HCT116 (cell line): ENCODE results near the gene EIPR1. TPM values are rescaled to one million over a fixed set of nuclear protein-coding genes. Genes with fewer than 3 reads are reported as not detected.

Experiments
- ATAC-seq: fragments of 200-7000 bp; cut with Tn5 transposase; 2 replicates; pipeline ENCODE4 v1.9.1; 2020; ENCODE audit warnings: mild to moderate bottlenecking, moderate library complexity
- BruUV-seq: library from RNA; stranded (reverse); fragments of 400-500 nt; replicated peaks from 2 replicates; lab custom pipeline; 2021; lab: Mats Ljungman, UMichigan
- CTCF ChIA-PET: fragments of 300-600 bp; sonication (Branson Sonifier 250); formaldehyde crosslinking; loops from one replicate; lab custom pipeline; 2021; ENCODE audit warnings: antibody characterized with exemption; lab: Charles Lee
- POLR2A ChIA-PET: fragments of 300-600, 350-600 bp; sonication (Branson Sonifier 250); formaldehyde crosslinking; loops from one replicate; lab custom pipeline; 2021; ENCODE audit warnings: antibody characterized with exemption; lab: Charles Lee
- RAD21 ChIA-PET, 2 experiments: fragments of 300-600 bp; sonication (Branson Sonifier 250); formaldehyde crosslinking; loops; one replicate each; lab custom pipeline; 2023; ENCODE audit warnings: low total read pairs in 2 of 2; ENCODE audit not compliant: uncharacterized antibody in 2 of 2, unreplicated experiment in 2 of 2, low non-redundant PET in 1 of 2; lab: Charles Lee
- DNase-seq: peaks from one replicate; pipeline ENCODE4 v3.0.0-alpha.2; 2010; ENCODE audit warnings: low read depth, low spot score
- H2AFZ ChIP-seq: fragments of 200-600 bp; shearing (Covaris generic), sonication (generic); 2 replicates; pipeline ENCODE4 v1.6.1; 2017; ENCODE audit warnings: low read depth, mixed run types, mixed read lengths, antibody characterized with exemption, low read length; ENCODE audit not compliant: poor library complexity, severe bottlenecking
- H3K27ac ChIP-seq: 2 replicates; pipeline ENCODE4 v1.5.1; 2012; ENCODE audit warnings: low read depth, low read length
- H3K27me3 ChIP-seq: fragments of 200-600 bp; sonication (generic); 2 replicates; pipeline ENCODE4 v1.6.1; 2016; ENCODE audit warnings: mixed run types, low read length, mixed read lengths; ENCODE audit not compliant: insufficient read depth
- H3K36me3 ChIP-seq, 2 experiments: fragments of 200-500 bp in 1 of 2; fragments of 200-600 bp in 1 of 2; sonication (Bioruptor generic) in 1 of 2; sonication (generic) in 1 of 2; 2 replicates each; pipeline versions ENCODE4 v1.5.1 to v1.6.1; 2014 to 2016; ENCODE audit warnings: low read length in 2 of 2, inconsistent platforms in 1 of 2, mixed read lengths in 1 of 2, mixed run types in 1 of 2; ENCODE audit not compliant: insufficient read depth in 2 of 2, control insufficient read depth in 1 of 2
- H3K4me1 ChIP-seq, 2 experiments: fragments of 200-600 bp in 1 of 2; sonication (generic) in 1 of 2; 2 replicates each; pipeline versions ENCODE4 v1.5.1 to v1.6.1; 2012 to 2017; ENCODE audit warnings: low read length in 2 of 2, inconsistent platforms in 1 of 2, mild to moderate bottlenecking in 1 of 2, mixed read lengths in 1 of 2, mixed run types in 1 of 2, moderate library complexity in 1 of 2; ENCODE audit not compliant: insufficient read depth in 2 of 2, control insufficient read depth in 1 of 2
- H3K4me2 ChIP-seq: fragments of 200-600 bp; sonication (generic); 2 replicates; pipeline ENCODE4 v1.6.1; 2017; ENCODE audit warnings: mixed run types, low read length, mixed read lengths
- H3K4me3 ChIP-seq, 2 experiments: fragments of 200-600 bp in 1 of 2; sonication (generic) in 1 of 2; replicated peaks in 1 of 2; 2 replicates each; pipeline ENCODE4 v1.5.1; 2011 to 2016; ENCODE audit warnings: low read length in 2 of 2, control low read depth in 1 of 2, low read depth in 1 of 2, mild to moderate bottlenecking in 1 of 2, mixed read lengths in 1 of 2, mixed run types in 1 of 2
- H3K79me2 ChIP-seq: fragments of 200-600 bp; sonication (generic); 2 replicates; pipeline ENCODE4 v1.6.1; 2017; ENCODE audit warnings: mild to moderate bottlenecking, mixed run types, low read length, moderate library complexity, mixed read lengths; ENCODE audit not compliant: insufficient read depth
- H3K9ac ChIP-seq: fragments of 200-600 bp; sonication (generic); 2 replicates; pipeline ENCODE4 v1.6.1; 2016; ENCODE audit warnings: low read length, mixed read lengths
- H3K9me2 ChIP-seq: fragments of 200-600 bp; sonication (generic), shearing (Covaris generic); 2 replicates; pipeline ENCODE4 v1.6.1; 2017; ENCODE audit warnings: mixed run types, mild to moderate bottlenecking, moderate library complexity; ENCODE audit not compliant: insufficient read depth
- H3K9me3 ChIP-seq, 2 experiments: fragments of 200-500 bp in 1 of 2; fragments of 200-600 bp in 1 of 2; sonication (Bioruptor generic) in 1 of 2; sonication (generic) in 1 of 2; 2 replicates each; pipeline ENCODE4 v1.6.1; 2014 to 2017; ENCODE audit warnings: low read length in 2 of 2, mixed read lengths in 2 of 2, inconsistent platforms in 1 of 2, low read depth in 1 of 2, mild to moderate bottlenecking in 1 of 2, mixed run types in 1 of 2, moderate library complexity in 1 of 2; ENCODE audit not compliant: control insufficient read depth in 1 of 2, insufficient read depth in 1 of 2
- H4K20me1 ChIP-seq: fragments of 200-600 bp; sonication (generic), shearing (Covaris generic); 2 replicates; pipeline ENCODE4 v1.6.1; 2017; ENCODE audit warnings: mixed run types, mild to moderate bottlenecking, moderate library complexity; ENCODE audit not compliant: insufficient read depth
- CBX3 ChIP-seq: IDR thresholded peaks from 2 replicates; pipeline ENCODE4 v1.6.1; 2012; ENCODE audit warnings: low read depth
- CEBPB ChIP-seq: IDR thresholded peaks from 2 replicates; pipeline ENCODE4 v1.6.1; 2012; ENCODE audit warnings: low read depth
- EGR1 ChIP-seq: IDR thresholded peaks from 2 replicates; pipeline ENCODE4 v1.6.1; 2012; ENCODE audit warnings: low read depth
- EZH2phosphoT487 ChIP-seq: fragments of 200-600 bp; IDR thresholded peaks from 2 replicates; pipeline ENCODE4 v1.6.1; 2018; ENCODE audit warnings: antibody characterized with exemption, borderline replicate concordance
- JUND ChIP-seq: IDR thresholded peaks from 2 replicates; pipeline ENCODE4 v1.6.1; 2012
- RAD21 ChIP-seq: IDR thresholded peaks from 2 replicates; pipeline ENCODE4 v1.6.1; 2012; ENCODE audit warnings: low read depth, mild to moderate bottlenecking
- YY1 ChIP-seq: IDR thresholded peaks from 2 replicates; pipeline ENCODE4 v1.6.1; 2011; ENCODE audit warnings: low read length, low read depth, moderate library complexity, mild to moderate bottlenecking; ENCODE audit not compliant: insufficient replicate concordance; ENCODE audit errors: extremely low read depth
- ZFX ChIP-seq: fragments of 450-650 bp; IDR thresholded peaks from 2 replicates; pipeline ENCODE4 v1.6.1; 2017
- intact Hi-C: fragments of 100-400 bp; cut with micrococcal nuclease; formaldehyde crosslinking; loops from 2 replicates; pipeline ENCODE4 v1.10.0; 2022
- total RNA-seq: library from RNA; stranded (reverse); gene quantifications from one replicate; pipeline ENCODE4 v1.2.1, GENCODE V29; 2021; ENCODE audit not compliant: unreplicated experiment
- TF ChIP-seq, protein P1 (sequence below): IDR thresholded peaks from 2 replicates; pipeline ENCODE4 v1.6.1; 2012; ENCODE audit warnings: low read depth
- TF ChIP-seq, protein P2 (sequence below), 3 experiments: fragments of 200-600 bp in 1 of 3; sonication (generic) in 1 of 3; IDR thresholded peaks in 2 of 3; conservative IDR thresholded peaks in 1 of 3; 2 replicates each; pipeline ENCODE4 v1.5.1; 2012 to 2017; ENCODE audit warnings: low read depth in 2 of 3, low read length in 2 of 3, antibody characterized with exemption in 1 of 3, borderline replicate concordance in 1 of 3, control low read depth in 1 of 3, mild to moderate bottlenecking in 1 of 3, mixed read lengths in 1 of 3, mixed run types in 1 of 3, moderate library complexity in 1 of 3; ENCODE audit not compliant: insufficient read depth in 1 of 3
- TF ChIP-seq, protein P3 (sequence below): IDR thresholded peaks from 2 replicates; pipeline ENCODE4 v1.6.1; 2012
- TF ChIP-seq, protein P4 (sequence below): IDR thresholded peaks from 2 replicates; pipeline ENCODE4 v1.6.1; 2011; ENCODE audit warnings: mild to moderate bottlenecking, low read length, moderate library complexity; ENCODE audit not compliant: insufficient replicate concordance; ENCODE audit errors: extremely low read depth

The EIPR1 gene
- total RNA-seq, 1 experiment from 2014 or later, result 36.9 TPM

DNA sequence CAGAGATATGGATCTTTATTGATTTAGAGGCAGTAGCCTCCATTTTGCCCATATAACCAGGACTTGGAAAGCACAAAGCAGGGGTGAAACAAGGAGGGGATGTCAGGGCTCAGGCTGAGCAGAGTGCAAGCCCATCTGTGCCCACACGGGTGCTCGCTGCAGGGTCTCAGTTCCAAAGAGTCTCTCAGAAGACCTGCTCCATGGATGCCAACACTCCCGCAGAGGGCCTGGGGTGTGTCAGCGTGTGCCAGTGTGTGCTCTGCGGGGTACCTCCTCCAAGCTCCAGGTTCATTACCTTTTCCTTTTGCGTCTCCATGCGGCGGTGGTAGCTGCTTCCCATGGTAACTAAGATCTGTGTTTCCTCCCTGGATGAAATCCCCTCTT lies 107.5 kb downstream of the EIPR1 start:
- Histone ChIP-seq H3K4me1 (no peaks in the 10 kb centered on the region), H3K4me2 (no peak overlapping the region), H3K4me3 (no peak overlapping the region), H3K27ac (no peak overlapping the region), H3K9me2 (no peaks in the 10 kb centered on the region), H3K9me3 (no peaks in the 10 kb centered on the region), H3K79me2 (peaks cover 17% of the 10 kb centered on the region; the same call in 1 of the 2 replicates), H2AFZ (no peak overlapping the region), H3K36me3 (no peaks in the 10 kb centered on the region), H4K20me1 (no peaks in the 10 kb centered on the region), H3K27me3 (no peaks in the 10 kb centered on the region), H3K9ac (no peak overlapping the region)
- intact Hi-C loops, result no loop called here
- no TSS peak for BruUV-seq
- TF ChIP-seq, protein P1, sequence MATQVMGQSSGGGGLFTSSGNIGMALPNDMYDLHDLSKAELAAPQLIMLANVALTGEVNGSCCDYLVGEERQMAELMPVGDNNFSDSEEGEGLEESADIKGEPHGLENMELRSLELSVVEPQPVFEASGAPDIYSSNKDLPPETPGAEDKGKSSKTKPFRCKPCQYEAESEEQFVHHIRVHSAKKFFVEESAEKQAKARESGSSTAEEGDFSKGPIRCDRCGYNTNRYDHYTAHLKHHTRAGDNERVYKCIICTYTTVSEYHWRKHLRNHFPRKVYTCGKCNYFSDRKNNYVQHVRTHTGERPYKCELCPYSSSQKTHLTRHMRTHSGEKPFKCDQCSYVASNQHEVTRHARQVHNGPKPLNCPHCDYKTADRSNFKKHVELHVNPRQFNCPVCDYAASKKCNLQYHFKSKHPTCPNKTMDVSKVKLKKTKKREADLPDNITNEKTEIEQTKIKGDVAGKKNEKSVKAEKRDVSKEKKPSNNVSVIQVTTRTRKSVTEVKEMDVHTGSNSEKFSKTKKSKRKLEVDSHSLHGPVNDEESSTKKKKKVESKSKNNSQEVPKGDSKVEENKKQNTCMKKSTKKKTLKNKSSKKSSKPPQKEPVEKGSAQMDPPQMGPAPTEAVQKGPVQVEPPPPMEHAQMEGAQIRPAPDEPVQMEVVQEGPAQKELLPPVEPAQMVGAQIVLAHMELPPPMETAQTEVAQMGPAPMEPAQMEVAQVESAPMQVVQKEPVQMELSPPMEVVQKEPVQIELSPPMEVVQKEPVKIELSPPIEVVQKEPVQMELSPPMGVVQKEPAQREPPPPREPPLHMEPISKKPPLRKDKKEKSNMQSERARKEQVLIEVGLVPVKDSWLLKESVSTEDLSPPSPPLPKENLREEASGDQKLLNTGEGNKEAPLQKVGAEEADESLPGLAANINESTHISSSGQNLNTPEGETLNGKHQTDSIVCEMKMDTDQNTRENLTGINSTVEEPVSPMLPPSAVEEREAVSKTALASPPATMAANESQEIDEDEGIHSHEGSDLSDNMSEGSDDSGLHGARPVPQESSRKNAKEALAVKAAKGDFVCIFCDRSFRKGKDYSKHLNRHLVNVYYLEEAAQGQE, result no peak
- TF ChIP-seq EZH2phosphoT487, result no peak
- no peak for TF ChIP-seq JUND
- no peak for TF ChIP-seq EGR1
- TF ChIP-seq RAD21, result no peak
- POLR2A ChIA-PET, result no interaction called here
- RAD21 ChIA-PET, result no interaction called here
- DNase-seq, result no peak
- CTCF ChIA-PET, result no interaction called here
- ATAC-seq, result no peak

DNA sequence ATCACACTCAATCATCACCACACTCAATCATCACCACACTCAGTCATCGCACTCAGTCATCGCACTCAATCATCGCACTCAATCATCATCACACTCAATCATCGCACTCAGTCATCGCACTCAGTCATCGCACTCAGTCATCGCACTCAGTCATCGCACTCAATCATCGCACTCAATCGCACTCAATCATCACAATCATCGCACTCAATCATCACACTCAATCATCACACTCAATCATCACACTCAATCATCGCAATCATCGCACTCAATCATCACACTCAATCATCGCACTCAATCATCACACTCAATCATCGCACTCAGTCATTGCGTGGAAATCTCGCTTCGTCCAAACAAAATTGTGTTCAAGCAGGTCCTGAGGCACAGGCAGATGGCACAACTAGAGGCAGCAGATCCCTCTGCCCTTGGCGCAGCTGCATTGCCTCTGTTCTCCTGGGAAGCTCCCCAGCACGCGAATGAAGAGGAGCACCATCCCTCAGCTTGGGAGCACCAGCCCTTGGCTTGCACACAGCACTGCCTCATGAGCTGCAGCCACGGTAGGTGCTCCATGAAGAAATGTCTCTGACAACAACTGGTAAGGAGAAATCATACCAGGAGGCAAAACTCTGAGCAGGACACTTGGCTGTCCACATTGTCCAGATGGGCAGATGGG lies 108.1 kb downstream of the EIPR1 start:
- Histone ChIP-seq H3K9me2 (no peaks in the 10 kb centered on the region), H3K4me1 (no peaks in the 10 kb centered on the region), H3K27me3 (no peaks in the 10 kb centered on the region), H2AFZ (no peak overlapping the region), H3K4me3 (no peak overlapping the region), H3K27ac (no peak overlapping the region), H4K20me1 (no peaks in the 10 kb centered on the region), H3K79me2 (0 out of 2 replicates have a peak, but pooled peaks cover 12% of the 10 kb centered on the region), H3K9ac (no peak overlapping the region), H3K9me3 (no peaks in the 10 kb centered on the region), H3K36me3 (no peaks in the 10 kb centered on the region), H3K4me2 (no peak overlapping the region)
- POLR2A ChIA-PET, result no interaction called here
- CTCF ChIA-PET, result no interaction called here
- RAD21 ChIA-PET, result no interaction called here
- DNase-seq (no peak), ATAC-seq (no peak)
- no TSS peak for BruUV-seq
- intact Hi-C loops, result no loop called here
- TF ChIP-seq CEBPB, result no peak
- no peak for TF ChIP-seq YY1
- TF ChIP-seq, protein P2, sequence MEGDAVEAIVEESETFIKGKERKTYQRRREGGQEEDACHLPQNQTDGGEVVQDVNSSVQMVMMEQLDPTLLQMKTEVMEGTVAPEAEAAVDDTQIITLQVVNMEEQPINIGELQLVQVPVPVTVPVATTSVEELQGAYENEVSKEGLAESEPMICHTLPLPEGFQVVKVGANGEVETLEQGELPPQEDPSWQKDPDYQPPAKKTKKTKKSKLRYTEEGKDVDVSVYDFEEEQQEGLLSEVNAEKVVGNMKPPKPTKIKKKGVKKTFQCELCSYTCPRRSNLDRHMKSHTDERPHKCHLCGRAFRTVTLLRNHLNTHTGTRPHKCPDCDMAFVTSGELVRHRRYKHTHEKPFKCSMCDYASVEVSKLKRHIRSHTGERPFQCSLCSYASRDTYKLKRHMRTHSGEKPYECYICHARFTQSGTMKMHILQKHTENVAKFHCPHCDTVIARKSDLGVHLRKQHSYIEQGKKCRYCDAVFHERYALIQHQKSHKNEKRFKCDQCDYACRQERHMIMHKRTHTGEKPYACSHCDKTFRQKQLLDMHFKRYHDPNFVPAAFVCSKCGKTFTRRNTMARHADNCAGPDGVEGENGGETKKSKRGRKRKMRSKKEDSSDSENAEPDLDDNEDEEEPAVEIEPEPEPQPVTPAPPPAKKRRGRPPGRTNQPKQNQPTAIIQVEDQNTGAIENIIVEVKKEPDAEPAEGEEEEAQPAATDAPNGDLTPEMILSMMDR (IDR thresholded peaks at IDR 0.05 in 2 of 3, conservative IDR thresholded peaks at IDR 0.05 in 1 of 3; ENCODE audit: borderline replicate concordance in 1 of 3, insufficient read depth in 1 of 3, low read depth in 2 of 3, low read length in 2 of 3), result no peak
- no peak for TF ChIP-seq ZFX
- TF ChIP-seq, protein P3, sequence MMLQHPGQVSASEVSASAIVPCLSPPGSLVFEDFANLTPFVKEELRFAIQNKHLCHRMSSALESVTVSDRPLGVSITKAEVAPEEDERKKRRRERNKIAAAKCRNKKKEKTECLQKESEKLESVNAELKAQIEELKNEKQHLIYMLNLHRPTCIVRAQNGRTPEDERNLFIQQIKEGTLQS, result no peak
- no peak for TF ChIP-seq EGR1
- TF ChIP-seq CBX3, result no peak
- TF ChIP-seq, protein P4, sequence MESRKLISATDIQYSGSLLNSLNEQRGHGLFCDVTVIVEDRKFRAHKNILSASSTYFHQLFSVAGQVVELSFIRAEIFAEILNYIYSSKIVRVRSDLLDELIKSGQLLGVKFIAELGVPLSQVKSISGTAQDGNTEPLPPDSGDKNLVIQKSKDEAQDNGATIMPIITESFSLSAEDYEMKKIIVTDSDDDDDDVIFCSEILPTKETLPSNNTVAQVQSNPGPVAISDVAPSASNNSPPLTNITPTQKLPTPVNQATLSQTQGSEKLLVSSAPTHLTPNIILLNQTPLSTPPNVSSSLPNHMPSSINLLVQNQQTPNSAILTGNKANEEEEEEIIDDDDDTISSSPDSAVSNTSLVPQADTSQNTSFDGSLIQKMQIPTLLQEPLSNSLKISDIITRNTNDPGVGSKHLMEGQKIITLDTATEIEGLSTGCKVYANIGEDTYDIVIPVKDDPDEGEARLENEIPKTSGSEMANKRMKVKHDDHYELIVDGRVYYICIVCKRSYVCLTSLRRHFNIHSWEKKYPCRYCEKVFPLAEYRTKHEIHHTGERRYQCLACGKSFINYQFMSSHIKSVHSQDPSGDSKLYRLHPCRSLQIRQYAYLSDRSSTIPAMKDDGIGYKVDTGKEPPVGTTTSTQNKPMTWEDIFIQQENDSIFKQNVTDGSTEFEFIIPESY, result no peak
